ENCODE measurements around the gene TARBP1. TPM values are rescaled to one million over a fixed set of nuclear protein-coding genes. Genes with fewer than 3 reads are reported as not detected.

TARBP1 gene
- total RNA-seq, 2 experiments from 2014 or later: 30.0 to 49.8 TPM

DNA sequence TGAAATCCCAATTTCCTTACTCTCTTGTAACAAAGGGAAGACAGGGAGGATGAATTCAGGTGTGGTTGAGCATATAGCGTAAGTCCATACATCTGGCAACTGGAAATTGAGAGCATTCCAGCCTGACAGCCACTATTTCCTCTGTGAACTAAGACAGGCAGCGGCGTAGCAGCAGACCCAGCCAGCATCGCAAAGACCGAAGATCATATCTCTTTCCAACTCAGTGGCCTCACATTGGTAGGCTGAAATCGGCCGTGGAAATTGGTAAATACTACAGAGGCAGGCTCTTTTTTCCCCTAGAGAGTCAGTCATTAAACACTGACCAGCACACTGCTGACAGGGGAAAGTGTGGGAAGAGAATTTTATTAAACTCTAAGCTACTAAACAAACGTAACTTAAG is 43.4 kb downstream of the TARBP1 start:
- peaks cover 9% of the 10 kb centered on the region; the same call in 1 of the 2 replicates for H3K9me3 ChIP-seq (ENCODE audit: low read length)
- H3K4me1 ChIP-seq (ENCODE audit: insufficient read depth, low read length, poor library complexity, severe bottlenecking): no peaks in the 10 kb centered on the region
- H3K27ac ChIP-seq (ENCODE audit: low read depth, low read length, poor library complexity, severe bottlenecking): no peak overlapping the region
- intact Hi-C loops (cut with micrococcal nuclease; ENCODE audit: unreplicated experiment): no loop called here
- no peak for DNase-seq (ENCODE audit: low spot score)
- ChIA-PET POLR2A (interaction anchor here (0.6 to 2.1 kb wide), 4 partner anchors 12 to 1015 kb away, joined by 3 to 7 read pairs (median 3); no protein-coding TSS in a partner anchor), CTCF (ENCODE audit: unreplicated experiment) (interaction anchor here (1.1 kb wide), 1 partner anchor 16 kb away, joined by 4 read pairs; no protein-coding TSS in a partner anchor)
- H3K9me2 ChIP-seq (ENCODE audit: insufficient read depth, low read length): no peaks in the 10 kb centered on the region
- no peaks in the 10 kb centered on the region for H4K20me1 ChIP-seq (ENCODE audit: insufficient read depth, low read length)
- TF ChIP-seq EZH2phosphoT487 (IDR thresholded peaks at IDR 0.05; ENCODE audit: borderline replicate concordance, low read depth, low read length): no peak
- TF ChIP-seq, protein P1, sequence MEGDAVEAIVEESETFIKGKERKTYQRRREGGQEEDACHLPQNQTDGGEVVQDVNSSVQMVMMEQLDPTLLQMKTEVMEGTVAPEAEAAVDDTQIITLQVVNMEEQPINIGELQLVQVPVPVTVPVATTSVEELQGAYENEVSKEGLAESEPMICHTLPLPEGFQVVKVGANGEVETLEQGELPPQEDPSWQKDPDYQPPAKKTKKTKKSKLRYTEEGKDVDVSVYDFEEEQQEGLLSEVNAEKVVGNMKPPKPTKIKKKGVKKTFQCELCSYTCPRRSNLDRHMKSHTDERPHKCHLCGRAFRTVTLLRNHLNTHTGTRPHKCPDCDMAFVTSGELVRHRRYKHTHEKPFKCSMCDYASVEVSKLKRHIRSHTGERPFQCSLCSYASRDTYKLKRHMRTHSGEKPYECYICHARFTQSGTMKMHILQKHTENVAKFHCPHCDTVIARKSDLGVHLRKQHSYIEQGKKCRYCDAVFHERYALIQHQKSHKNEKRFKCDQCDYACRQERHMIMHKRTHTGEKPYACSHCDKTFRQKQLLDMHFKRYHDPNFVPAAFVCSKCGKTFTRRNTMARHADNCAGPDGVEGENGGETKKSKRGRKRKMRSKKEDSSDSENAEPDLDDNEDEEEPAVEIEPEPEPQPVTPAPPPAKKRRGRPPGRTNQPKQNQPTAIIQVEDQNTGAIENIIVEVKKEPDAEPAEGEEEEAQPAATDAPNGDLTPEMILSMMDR (conservative IDR thresholded peaks at IDR 0.05; ENCODE audit: low read length): no peak
- H3K79me2 ChIP-seq (ENCODE audit: insufficient read depth, low read depth, low read length): no peaks in the 10 kb centered on the region; the same call in 1 of the 2 replicates
- no peak overlapping the region for H3K4me2 ChIP-seq (ENCODE audit: low read length)
- H3K36me3 ChIP-seq (ENCODE audit: insufficient read depth, low read length): peaks cover 88% of the 10 kb centered on the region
- H2AFZ ChIP-seq (ENCODE audit: low read length): no peak overlapping the region
- H3K4me3 ChIP-seq (ENCODE audit: low read depth, low read length, poor library complexity, severe bottlenecking): no peak overlapping the region
- no TSS peak for BruUV-seq (replicated peaks)

DNA sequence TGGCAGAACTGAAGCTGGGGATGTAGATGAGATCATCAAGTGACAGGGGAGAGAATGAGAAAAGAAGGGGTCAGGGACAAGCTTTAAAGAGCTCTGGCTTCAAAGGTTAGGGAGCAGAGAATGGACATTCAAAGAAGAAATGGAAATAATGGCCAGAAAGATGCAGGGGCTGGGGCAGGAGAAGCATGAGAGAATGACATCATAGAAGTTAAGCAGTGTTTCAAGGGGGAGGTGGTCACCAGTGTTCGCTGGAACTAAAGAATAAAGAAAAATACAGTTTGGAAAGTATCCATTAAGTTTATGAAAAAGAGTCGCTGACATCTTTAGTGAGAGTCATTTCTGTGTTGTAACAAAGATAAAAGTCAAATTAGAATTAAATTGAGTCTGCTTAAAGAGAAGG is 44.3 kb downstream of the TARBP1 start:
- Histone ChIP-seq H3K79me2 (ENCODE audit: insufficient read depth, low read depth, low read length) (no peaks in the 10 kb centered on the region), H3K27ac (ENCODE audit: low read depth, low read length, poor library complexity, severe bottlenecking) (no peak overlapping the region), H2AFZ (ENCODE audit: low read length) (no peak overlapping the region), H3K9me3 (ENCODE audit: low read length) (no peaks in the 10 kb centered on the region; the same call in 1 of the 2 replicates), H3K4me2 (ENCODE audit: low read length) (no peak overlapping the region), H3K4me1 (ENCODE audit: insufficient read depth, low read length, poor library complexity, severe bottlenecking) (no peaks in the 10 kb centered on the region), H3K9me2 (ENCODE audit: insufficient read depth, low read length) (no peaks in the 10 kb centered on the region), H3K36me3 (ENCODE audit: insufficient read depth, low read length) (peaks cover 88% of the 10 kb centered on the region), H3K4me3 (ENCODE audit: low read depth, low read length, poor library complexity, severe bottlenecking) (no peak overlapping the region), H4K20me1 (ENCODE audit: insufficient read depth, low read length) (no peaks in the 10 kb centered on the region)
- intact Hi-C loops (cut with micrococcal nuclease; ENCODE audit: unreplicated experiment): no loop called here
- DNase-seq (ENCODE audit: low spot score): no peak
- TF ChIP-seq, protein P1 (conservative IDR thresholded peaks at IDR 0.05; ENCODE audit: low read length): no peak
- TF ChIP-seq EZH2phosphoT487 (IDR thresholded peaks at IDR 0.05; ENCODE audit: borderline replicate concordance, low read depth, low read length): no peak
- ChIA-PET POLR2A (interaction anchor here (0.5 to 2.1 kb wide), 3 partner anchors 11 to 1895 kb away, joined by 3 to 7 read pairs (median 3); no protein-coding TSS in a partner anchor), CTCF (ENCODE audit: unreplicated experiment) (no interaction called here)
- BruUV-seq (replicated peaks): no TSS peak

DNA sequence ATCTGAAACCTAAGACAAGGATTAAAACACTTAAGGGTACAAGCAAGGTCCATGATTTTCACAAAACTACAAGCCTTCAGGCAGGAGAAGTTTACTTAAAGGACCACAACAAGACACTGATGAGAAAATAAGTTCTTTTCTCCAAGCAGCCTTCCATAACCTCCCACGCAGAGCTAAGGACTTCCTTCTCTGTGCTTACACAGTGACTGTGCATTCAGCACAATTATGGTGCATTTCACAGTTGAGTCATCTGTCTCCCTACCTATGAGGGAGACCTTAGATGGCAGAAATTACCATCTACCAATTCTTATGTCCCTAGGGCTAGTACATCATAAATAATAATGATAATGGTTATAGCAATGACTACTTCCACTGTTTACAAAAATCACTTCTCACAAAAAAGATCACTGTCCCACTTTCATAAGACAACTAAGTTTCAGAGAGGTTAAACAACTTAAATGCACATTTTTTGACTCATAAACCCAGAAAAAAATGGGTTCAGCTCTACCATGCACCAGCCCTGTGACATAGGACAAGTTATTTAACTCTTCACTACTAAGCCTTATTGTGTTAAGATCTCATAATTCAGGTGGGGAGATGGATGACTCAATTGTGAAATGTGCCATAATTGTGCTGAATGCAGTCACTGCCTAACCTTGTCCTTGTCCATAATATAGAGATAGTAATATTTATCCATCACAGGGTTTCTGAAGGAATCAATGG is 45.3 kb downstream of the TARBP1 start:
- no TSS peak for BruUV-seq (replicated peaks)
- TF ChIP-seq, protein P1 (conservative IDR thresholded peaks at IDR 0.05; ENCODE audit: low read length): no peak
- no peak for TF ChIP-seq EZH2phosphoT487 (IDR thresholded peaks at IDR 0.05; ENCODE audit: borderline replicate concordance, low read depth, low read length)
- Histone ChIP-seq H3K36me3 (ENCODE audit: insufficient read depth, low read length) (peaks cover 89% of the 10 kb centered on the region), H3K27ac (ENCODE audit: low read depth, low read length, poor library complexity, severe bottlenecking) (no peak overlapping the region), H2AFZ (ENCODE audit: low read length) (no peak overlapping the region), H3K4me2 (ENCODE audit: low read length) (no peak overlapping the region), H4K20me1 (ENCODE audit: insufficient read depth, low read length) (no peaks in the 10 kb centered on the region), H3K9me3 (ENCODE audit: low read length) (no peaks in the 10 kb centered on the region), H3K4me1 (ENCODE audit: insufficient read depth, low read length, poor library complexity, severe bottlenecking) (no peaks in the 10 kb centered on the region), H3K4me3 (ENCODE audit: low read depth, low read length, poor library complexity, severe bottlenecking) (no peak overlapping the region), H3K79me2 (ENCODE audit: insufficient read depth, low read depth, low read length) (no peaks in the 10 kb centered on the region), H3K9me2 (ENCODE audit: insufficient read depth, low read length) (no peaks in the 10 kb centered on the region)
- no peak for DNase-seq (ENCODE audit: low spot score)
- ChIA-PET POLR2A (interaction anchor here (0.6 kb wide), 2 partner anchors 105 to 675 kb away, joined by 3 to 4 read pairs; no protein-coding TSS in a partner anchor), CTCF (ENCODE audit: unreplicated experiment) (no interaction called here)
- intact Hi-C loops (cut with micrococcal nuclease; ENCODE audit: unreplicated experiment): no loop called here

Measured in OCI-LY7 (cell line).